GM19193 (cell line): ENCODE results near the gene ATP12A.

Experiments used
- POLR2A ChIP-seq: IDR thresholded peaks from 4 replicates; pipeline ENCODE4 v1.6.1; 2011; ENCODE audit not compliant: insufficient read depth, insufficient read length; ENCODE audit errors: extremely low read depth

Gene ATP12A

DNA sequence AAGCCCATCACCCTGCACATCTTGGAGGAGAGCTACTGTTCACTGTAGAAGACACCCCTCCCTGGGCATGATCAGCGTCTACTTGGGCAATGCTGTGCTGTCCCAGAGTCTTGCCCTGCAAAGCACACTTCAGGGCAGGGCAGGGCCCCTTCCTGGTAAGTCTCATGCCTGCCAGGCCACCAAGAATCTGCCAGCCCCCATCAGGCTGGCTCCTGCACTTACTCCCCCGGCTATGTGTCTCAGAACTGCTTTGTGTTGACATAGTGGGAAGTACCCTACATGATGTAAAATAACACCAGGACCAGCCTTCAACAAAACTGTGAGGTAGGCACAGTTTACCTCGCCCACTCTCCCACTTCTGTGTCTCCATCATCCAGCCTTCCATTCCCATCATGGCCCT lies 27.8 kb upstream of the ATP12A start:
- no peak for TF ChIP-seq POLR2A

DNA sequence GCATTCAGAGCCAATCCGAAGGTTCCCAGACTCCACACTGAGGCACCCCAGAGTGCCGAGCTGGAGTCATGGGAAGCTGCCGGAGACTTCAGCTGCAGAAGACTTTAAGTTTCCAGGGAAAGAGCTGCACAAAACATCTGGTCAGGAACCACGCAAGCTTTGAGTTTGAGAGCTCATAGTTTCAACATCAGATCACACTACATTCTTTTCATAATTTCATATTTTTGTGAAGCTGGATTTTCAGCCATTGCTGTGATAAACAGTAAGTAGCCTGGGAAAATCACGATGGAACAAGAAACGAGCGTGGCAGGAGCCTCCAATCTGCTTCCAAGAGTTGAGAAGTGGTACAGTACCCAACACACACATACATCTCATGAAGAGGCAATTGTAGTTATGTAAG lies 25.5 kb upstream of the ATP12A start:
- no peak for TF ChIP-seq POLR2A

DNA sequence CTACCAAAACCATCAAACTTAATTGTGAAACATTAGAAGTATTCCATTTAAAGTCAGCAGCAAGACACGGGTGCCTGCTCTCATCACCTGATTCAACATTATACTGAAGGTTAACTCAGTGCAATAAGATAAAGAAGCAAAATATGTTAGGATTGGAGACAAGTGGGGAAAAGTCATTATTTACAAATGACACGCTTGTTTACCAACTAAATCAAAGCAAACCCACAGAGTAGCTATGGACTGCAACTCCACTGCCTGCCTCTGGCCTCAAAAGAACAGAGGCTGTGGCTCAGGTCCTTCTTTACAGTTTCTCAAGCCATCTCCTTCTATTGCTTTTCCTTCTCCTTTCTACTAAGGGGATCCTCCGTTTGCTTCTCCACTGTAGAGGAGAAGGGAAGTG lies 21.0 kb upstream of the ATP12A start:
- no peak for TF ChIP-seq POLR2A

DNA sequence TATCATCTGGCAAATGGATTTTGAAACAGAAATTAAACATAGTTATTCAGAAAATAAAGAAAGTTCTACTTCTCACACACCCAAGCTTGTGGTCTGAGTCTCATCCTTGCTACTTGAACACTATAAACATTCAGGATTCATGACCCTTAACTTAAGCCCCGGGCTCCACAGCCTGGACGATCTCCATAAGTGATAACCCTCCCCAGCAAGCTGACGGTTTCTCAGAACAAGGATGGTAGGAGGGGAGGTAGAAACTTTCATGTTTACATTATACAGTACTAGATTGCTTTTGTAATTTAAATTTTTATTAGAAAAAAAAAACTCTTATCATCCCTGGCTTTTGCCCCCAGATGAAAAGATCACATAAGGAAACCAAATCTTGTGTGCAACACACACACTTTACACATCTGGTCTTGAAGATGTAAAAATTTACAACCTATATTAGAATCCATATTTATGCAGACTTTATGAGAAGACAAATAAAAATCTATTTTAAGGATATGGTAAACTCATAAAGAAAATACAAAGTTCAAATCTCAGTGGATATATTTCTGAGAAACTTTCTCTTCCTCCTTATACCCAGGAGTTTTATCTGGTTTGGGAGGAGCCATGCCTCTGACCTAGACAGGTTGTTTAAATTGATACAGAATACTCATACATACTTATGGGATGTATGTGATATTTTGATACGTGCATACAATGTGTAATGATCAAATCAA lies 20.0 kb upstream of the ATP12A start:
- no peak for TF ChIP-seq POLR2A

DNA sequence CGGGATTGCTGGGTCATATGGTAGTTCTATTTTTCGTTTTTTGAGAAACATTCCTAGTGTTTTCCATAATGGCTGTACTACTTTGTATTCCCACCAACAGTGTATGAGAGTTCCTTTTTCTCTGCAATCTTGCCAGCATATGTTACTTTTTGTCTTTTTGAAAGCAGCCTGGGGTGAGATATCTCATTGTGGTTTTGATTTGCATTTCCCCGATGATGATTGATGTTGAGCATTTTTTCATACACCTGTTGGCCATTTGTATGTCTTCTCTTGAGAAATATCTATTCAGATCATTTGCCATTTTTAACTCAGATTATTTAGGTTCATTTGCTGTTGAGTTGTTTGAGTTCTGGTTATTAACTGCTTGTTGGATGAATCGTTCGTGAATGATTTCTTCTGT lies 18.5 kb upstream of the ATP12A start:
- TF ChIP-seq POLR2A: no peak

DNA sequence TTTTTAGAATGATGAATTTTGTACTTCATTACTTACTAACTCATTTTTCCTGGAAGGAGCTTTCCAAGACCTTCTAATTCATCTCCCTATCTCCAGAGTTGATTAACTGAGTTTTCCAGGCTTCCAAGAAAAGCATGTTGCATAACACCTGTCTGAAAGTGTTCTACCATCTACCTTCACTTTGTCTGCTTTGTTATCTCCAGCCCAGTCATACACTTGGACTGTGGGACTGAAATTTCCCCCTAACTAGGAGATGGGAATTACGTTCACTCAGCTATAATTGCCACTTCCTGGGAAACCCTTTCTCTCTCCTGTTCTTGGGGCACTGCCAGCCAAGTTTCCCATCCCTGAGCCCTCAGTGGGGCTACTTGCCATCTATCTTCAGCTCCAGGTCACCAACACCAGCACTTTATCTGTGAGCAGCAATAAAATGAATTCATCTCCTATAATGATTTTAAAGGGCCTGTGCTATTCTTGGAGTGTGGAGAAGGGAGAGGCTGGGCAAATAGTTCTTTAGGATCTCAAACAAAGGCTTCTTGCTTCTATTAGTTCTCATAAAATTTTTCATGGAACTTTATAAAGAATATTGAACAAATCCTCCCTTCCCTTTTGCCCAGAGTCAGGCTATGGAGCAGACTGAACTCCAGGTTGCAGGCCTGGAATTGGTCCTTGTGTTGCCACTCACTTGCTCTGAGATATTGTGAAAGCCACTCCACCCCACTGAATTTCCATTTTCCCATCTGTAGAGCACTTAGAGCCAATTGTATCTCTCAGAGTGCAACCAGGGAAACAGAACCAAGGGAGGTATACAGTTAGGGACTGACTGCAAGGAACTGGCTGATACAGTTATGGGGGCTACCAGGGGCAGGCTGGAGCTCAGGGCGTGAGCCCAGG lies 17.8 kb upstream of the ATP12A start:
- TF ChIP-seq POLR2A: no peak

DNA sequence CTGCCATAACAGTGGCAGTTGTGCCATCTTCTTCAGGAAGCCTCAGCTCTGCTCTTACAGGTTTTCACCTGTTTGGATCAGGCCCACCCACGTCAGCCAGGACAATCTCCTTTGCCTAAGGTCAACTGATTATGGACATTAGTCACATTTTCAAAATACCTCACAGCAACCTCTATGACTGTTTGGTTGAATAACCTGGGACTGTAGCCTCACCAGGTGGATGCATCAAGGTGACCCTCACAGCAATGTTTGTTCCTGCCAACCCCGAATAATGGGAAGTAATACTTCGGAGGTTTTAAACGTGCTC lies 17.2 kb upstream of the ATP12A start:
- no peak for TF ChIP-seq POLR2A

DNA sequence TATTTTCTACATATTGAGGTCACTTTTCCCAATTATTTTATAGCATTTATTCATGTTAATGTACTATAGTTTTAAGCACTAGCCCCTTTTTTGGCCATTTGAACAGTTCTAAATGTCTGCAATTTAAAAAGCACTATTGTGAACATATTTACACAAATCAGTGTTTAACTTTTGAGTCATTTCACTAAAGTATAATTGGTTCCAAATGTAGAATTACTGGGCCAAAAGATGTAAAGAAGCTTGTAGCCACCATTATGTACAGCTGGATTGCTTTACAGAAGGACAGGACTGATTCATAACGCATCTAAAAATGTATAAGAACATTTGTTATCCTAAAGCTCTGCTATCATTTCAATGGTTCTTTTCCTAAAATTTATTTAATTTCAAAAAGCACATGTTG lies 16.6 kb upstream of the ATP12A start:
- no peak for TF ChIP-seq POLR2A

DNA sequence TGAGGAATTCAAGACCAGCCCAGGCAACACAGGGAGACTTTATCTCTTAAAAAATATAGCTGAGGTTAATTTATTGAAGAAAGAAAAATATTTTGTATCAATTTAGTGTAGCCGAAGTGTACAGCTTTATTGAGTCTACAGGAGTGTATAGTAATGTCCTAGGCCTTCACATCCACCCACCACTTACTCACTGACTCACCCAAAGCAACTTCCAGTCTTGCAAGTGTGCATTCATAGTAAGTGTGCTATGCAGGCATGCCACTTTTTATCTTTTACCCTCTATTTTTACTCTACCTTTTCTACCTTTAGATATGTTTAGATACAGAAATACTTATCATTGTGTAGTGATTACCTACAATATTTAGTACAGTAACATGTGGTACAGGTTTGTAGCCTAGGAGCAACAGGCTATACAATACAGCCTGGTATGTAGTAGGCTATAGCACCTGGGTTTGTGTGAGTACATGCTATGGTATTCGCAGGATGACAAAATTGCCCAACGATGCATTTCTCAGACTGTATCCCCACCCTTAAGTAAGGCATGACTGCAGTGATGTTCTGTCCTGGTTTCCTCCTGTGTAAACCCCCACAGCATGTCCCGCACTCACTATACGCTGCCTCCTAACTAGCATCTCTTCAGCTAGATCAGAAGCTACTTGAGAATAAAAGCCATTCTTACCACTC lies 15.3 kb upstream of the ATP12A start:
- TF ChIP-seq POLR2A: no peak

DNA sequence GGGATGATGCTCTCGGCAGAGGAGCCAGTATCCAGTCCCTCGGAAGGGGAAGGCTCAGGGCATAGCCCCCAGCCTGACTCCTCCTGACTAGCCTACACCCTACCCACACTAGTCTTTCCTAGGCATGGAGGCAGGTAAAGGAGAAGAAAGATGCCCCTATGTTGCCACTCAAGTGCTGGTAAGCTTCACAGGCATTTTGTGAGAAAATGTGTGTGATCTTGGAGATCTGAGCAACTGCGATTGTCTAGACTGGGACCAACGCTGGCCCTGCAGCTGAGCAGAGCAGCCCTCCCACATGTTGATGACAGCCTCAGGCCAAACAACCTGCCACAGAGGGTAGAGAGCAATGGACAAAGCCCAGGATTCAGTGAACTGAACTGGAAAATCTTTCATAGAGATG lies 11.7 kb upstream of the ATP12A start:
- no peak for TF ChIP-seq POLR2A

DNA sequence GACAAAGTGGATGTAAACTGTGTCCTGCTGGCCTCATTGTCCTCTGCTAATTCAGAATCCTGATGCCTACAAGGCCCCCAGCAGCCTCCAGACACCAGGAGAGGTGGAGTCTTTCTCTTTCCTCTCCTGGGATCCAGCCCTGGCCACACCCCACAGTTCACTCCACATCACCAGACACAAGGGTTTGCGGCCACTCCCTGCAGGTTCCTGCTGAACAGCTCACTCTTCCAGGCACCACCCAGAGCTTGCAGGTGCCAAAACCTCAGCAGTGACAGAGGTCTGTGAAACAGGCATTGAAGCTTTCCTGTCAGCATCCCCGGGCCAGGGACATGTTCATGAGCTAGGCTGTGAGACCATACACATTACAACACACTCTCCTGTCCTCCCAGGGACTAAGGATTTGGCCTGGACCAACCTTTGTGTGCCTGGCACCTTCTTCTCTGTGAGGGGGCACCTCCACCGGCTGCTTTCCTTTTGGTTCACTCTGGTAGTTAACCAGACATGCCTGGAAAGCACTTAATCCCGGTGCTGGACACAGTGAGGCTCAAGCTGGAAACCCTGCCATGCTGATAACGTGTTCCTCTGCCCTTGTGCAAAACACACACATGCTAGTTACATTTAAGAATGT lies 11.1 kb upstream of the ATP12A start:
- no peak for TF ChIP-seq POLR2A

DNA sequence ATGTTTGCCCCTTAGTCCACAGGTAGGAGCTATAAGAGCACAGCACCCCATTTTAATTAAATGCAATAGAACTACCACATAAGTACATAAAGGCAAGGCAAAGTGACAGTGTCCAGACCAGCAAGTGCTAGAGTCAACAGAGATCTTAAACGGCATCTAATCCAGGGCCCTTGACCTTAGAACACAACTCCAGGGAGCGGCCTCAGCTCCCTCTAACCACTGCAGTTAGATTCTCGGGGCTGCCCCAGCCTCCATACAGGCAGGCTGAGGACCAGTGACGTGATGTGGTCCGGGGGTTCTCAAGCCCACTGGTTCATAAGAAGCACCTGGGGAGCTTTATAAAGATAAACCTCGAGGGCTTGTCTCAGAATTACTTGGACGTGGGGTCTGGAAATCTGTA lies 10.0 kb upstream of the ATP12A start:
- TF ChIP-seq POLR2A: no peak

DNA sequence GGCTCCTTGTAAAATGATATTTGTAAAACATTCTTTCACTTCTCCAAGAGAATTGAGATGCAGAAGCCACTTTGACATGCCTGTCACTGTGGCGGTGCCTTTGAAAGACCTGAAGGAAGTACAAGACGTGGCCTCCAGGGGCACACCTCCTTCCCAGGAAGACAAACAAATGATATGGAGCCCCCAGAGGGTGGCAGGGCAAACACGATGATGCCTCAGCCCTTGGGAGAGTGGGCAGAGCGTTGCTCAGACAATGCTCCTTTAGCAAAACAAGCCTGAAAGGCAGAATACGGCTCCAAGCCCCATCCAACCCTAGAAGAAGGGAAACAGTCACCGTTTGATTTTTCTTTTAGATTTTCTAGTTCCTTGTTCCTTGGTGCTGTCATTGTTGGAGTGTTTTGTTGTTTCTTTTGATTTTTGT lies 9.2 kb upstream of the ATP12A start:
- TF ChIP-seq POLR2A: no peak

DNA sequence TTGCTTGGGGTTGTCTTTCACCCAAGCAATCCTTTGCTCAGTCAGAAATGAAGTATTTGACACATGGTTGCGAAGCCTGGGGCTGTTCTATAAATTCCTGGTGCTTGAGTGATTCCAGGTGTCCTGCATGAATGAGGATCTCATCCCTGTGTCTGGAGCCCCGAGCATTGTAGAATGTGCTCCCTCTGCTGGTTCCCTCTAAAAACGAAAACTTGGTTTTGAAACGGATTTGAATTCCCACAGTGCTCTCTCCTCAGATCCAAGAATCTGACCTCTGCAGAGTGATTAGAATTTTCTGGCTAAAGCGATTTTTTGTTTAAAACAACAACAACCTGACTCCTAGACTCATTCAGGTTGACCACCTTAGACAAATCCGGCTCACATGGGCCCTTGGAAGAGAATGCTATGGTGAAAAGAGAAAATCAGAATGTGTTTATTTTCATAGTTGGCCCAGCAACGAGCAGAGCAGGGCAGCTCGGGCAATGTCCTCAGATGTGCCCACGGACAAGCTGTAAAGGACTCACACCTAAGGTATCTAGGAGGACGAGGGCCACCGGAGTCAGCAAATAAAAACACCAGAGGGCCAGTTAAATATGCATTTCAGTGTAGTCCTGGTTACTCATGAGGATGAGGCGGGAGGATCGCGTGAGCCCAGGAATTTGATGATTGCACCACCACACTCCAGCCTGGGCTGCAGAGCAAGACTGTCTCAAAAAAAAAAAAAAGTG lies 8.7 kb upstream of the ATP12A start:
- TF ChIP-seq POLR2A: no peak
